Liver (tissue), 9 donors: ENCODE results near the gene BCAS1. TPM values are rescaled to one million over a fixed set of nuclear protein-coding genes. Genes with fewer than 3 reads are reported as not detected.

Source experiments
- DNase-seq: peaks from one replicate; pipeline ENCODE4 v3.0.0-alpha.2; 2017; ENCODE audit warnings: low spot score
- H3K27ac ChIP-seq, 2 donors: one replicate each; pipeline ENCODE4 v1.7.0; 2013; ENCODE audit warnings: inconsistent platforms in 2 of 2, low read length in 2 of 2, control low read depth in 1 of 2, low read depth in 1 of 2, mild to moderate bottlenecking in 1 of 2
- H3K27me3 ChIP-seq, 4 donors: one replicate each; pipeline versions ENCODE4 v1.6.1 to v1.7.0; 2013; ENCODE audit warnings: low read length in 3 of 4, inconsistent platforms in 1 of 4, mild to moderate bottlenecking in 1 of 4, moderate library complexity in 1 of 4; ENCODE audit not compliant: control insufficient read depth in 4 of 4, insufficient read depth in 4 of 4
- H3K36me3 ChIP-seq, 4 donors: one replicate each; pipeline versions ENCODE4 v1.6.1 to v1.7.0; 2013; ENCODE audit warnings: low read length in 3 of 4, mild to moderate bottlenecking in 3 of 4, low read depth in 1 of 4, moderate library complexity in 1 of 4; ENCODE audit not compliant: control insufficient read depth in 4 of 4, insufficient read depth in 3 of 4
- H3K4me1 ChIP-seq, 4 donors: one replicate each; pipeline versions ENCODE4 v1.6.1 to v1.7.0; 2013; ENCODE audit warnings: low read length in 3 of 4, mild to moderate bottlenecking in 3 of 4, moderate library complexity in 1 of 4; ENCODE audit not compliant: control insufficient read depth in 4 of 4, insufficient read depth in 4 of 4
- H3K4me3 ChIP-seq, 3 donors: one replicate each; pipeline versions ENCODE4 v1.6.1 to v1.7.0; 2013; ENCODE audit warnings: low read length in 3 of 3, control low read depth in 1 of 3, low read depth in 1 of 3, mild to moderate bottlenecking in 1 of 3
- H3K9ac ChIP-seq, 2 donors: one replicate each; pipeline ENCODE4 v1.7.0; 2013; ENCODE audit warnings: low read length in 2 of 2, mild to moderate bottlenecking in 2 of 2, moderate library complexity in 2 of 2, control low read depth in 1 of 2, low read depth in 1 of 2
- H3K9me3 ChIP-seq, 4 donors: one replicate each; pipeline versions ENCODE4 v1.6.1 to v1.7.0; 2013; ENCODE audit warnings: low read length in 3 of 4; ENCODE audit not compliant: control insufficient read depth in 4 of 4
- ATF3 ChIP-seq: IDR thresholded peaks from 2 replicates; pipeline ENCODE4 v1.6.1; 2016; ENCODE audit warnings: antibody characterized with exemption
- CTCF ChIP-seq: fragments of 150-350 bp; IDR thresholded peaks from 2 replicates; pipeline ENCODE4 v1.5.1; 2017; ENCODE audit warnings: improper control_type of control experiment, low read depth, low read length; ENCODE audit not compliant: missing input control
- EGR1 ChIP-seq, 2 donors: IDR thresholded peaks; 2 replicates each; pipeline ENCODE4 v1.6.1; 2016 to 2018; ENCODE audit warnings: antibody characterized with exemption in 2 of 2, low read depth in 2 of 2
- FOXA1 ChIP-seq: IDR thresholded peaks from 2 replicates; pipeline ENCODE4 v1.6.1; 2016; ENCODE audit warnings: antibody characterized with exemption
- FOXA2 ChIP-seq: IDR thresholded peaks from 2 replicates; pipeline ENCODE4 v1.6.1; 2016; ENCODE audit warnings: antibody characterized with exemption
- GABPA ChIP-seq, 2 donors: IDR thresholded peaks in 1 of 2; conservative IDR thresholded peaks in 1 of 2; 2 replicates each; pipeline ENCODE4 v1.6.1; 2016; ENCODE audit warnings: antibody characterized with exemption in 2 of 2, mild to moderate bottlenecking in 1 of 2, moderate library complexity in 1 of 2
- HNF4A ChIP-seq, 2 donors: conservative IDR thresholded peaks; 2 replicates each; pipeline ENCODE4 v1.6.1; 2016; ENCODE audit warnings: antibody characterized with exemption in 2 of 2, mild to moderate bottlenecking in 2 of 2
- JUND ChIP-seq, 2 donors: IDR thresholded peaks; 2 replicates each; pipeline ENCODE4 v1.6.1; 2016; ENCODE audit warnings: antibody characterized with exemption in 2 of 2
- MAX ChIP-seq: IDR thresholded peaks from 2 replicates; pipeline ENCODE4 v1.6.1; 2016; ENCODE audit warnings: antibody characterized with exemption
- NR2F2 ChIP-seq: IDR thresholded peaks from 2 replicates; pipeline ENCODE4 v1.6.1; 2016; ENCODE audit warnings: antibody characterized with exemption
- RAD21 ChIP-seq, 2 donors: IDR thresholded peaks; 2 replicates each; pipeline ENCODE4 v1.6.1; 2016; ENCODE audit warnings: antibody characterized with exemption in 2 of 2, mild to moderate bottlenecking in 2 of 2
- REST ChIP-seq: IDR thresholded peaks from 2 replicates; pipeline ENCODE4 v1.6.1; 2016; ENCODE audit warnings: antibody characterized with exemption, mild to moderate bottlenecking
- RXRA ChIP-seq, 2 donors: IDR thresholded peaks; 2 replicates each; pipeline ENCODE4 v1.6.1; 2017 to 2018; ENCODE audit warnings: antibody characterized with exemption in 2 of 2, mild to moderate bottlenecking in 1 of 2
- SP1 ChIP-seq: IDR thresholded peaks from 2 replicates; pipeline ENCODE4 v1.6.1; 2018; ENCODE audit warnings: antibody characterized with exemption, mild to moderate bottlenecking
- TAF1 ChIP-seq: conservative IDR thresholded peaks from 2 replicates; pipeline ENCODE4 v1.6.1; 2016; ENCODE audit warnings: antibody characterized with exemption, mild to moderate bottlenecking
- YY1 ChIP-seq: IDR thresholded peaks from 2 replicates; pipeline ENCODE4 v1.6.1; 2016; ENCODE audit warnings: antibody characterized with exemption, mild to moderate bottlenecking
- ZBTB33 ChIP-seq: IDR thresholded peaks from 2 replicates; pipeline ENCODE4 v1.6.1; 2016; ENCODE audit warnings: antibody characterized with exemption
- WGBS: extraction: QIAGEN DNeasy Blood & Tissue Kit; methylation state at CpG from one replicate; pipeline ENCODE4 v1.1.7; 2013; 5-methylcytosine and 5-hydroxymethylcytosine counted together
- polyA plus RNA-seq, 2 donors: library from polyadenylated mRNA; stranded (reverse) in 1 of 2; unstranded in 1 of 2; fragments of 200-250 nt in 1 of 2; fragments of >200 nt in 1 of 2; fragmentation: Nextera tagmentation in 1 of 2; extraction: Ambion mirVana in 1 of 2; gene quantifications; one replicate each; pipeline versions ENCODE4 v1.2.1 to v1.2.3, GENCODE V29; 2013 to 2015
- total RNA-seq, 2 donors: library from RNA; depleted of rRNA; stranded (reverse); fragments of >200 nt; gene quantifications; one replicate each; pipeline ENCODE4 v1.2.3, GENCODE V29; 2014
- donor health status: healthy.
- donor health status: healthy.
- donor health status: healthy.
- donor health status: healthy.
- donor health status: healthy.

The BCAS1 gene
- total and polyA plus RNA-seq, 4 donors, result under 0.01 to 0.93 (median 0.04) TPM

GRCh38 chr20:54098047-54098446 lies 27.7 kb upstream of the BCAS1 start:
- TF ChIP-seq FOXA2 (no peak), ZBTB33 (no peak), SP1 (no peak), REST (no peak), CTCF (no peak)
- H3K4me3 ChIP-seq, result no peak overlapping the region
- 91% methylated on average over 3 of the region's 3 CpGs for WGBS
- H3K9me3 ChIP-seq, result no peaks in the 10 kb centered on the region
- no peak overlapping the region for H3K27ac ChIP-seq
- no peaks in the 10 kb centered on the region for H3K36me3 ChIP-seq
- H3K9ac ChIP-seq, result no peak overlapping the region
- H3K4me1 ChIP-seq, result peaks cover 0 to 6% (median 5%) of the 10 kb centered on the region in 4 donors
- no peaks in the 10 kb centered on the region for H3K27me3 ChIP-seq
- DNase-seq, result no peak

GRCh38 chr20:54097236-54097529 lies 26.8 kb upstream of the BCAS1 start:
- Histone ChIP-seq H3K36me3 (no peaks in the 10 kb centered on the region), H3K27me3 (no peaks in the 10 kb centered on the region), H3K4me3 (no peak overlapping the region), H3K4me1 (peaks cover 0 to under 1% (median 0%) of the 10 kb centered on the region in 4 donors), H3K27ac (no peak overlapping the region), H3K9me3 (no peaks in the 10 kb centered on the region), H3K9ac (no peak overlapping the region)
- no peak for DNase-seq
- 91% methylated on average over 2 of the region's 2 CpGs for WGBS
- TF ChIP-seq JUND (IDR thresholded peaks at IDR 0.05) (no peak), RXRA (IDR thresholded peaks at IDR 0.05) (no peak), REST (no peak), EGR1 (IDR thresholded peaks at IDR 0.05; ENCODE audit: low read depth in 2 of 2) (no peak), ATF3 (no peak), FOXA2 (no peak), FOXA1 (no peak), YY1 (no peak), TAF1 (no peak), GABPA (IDR thresholded peaks at IDR 0.05 in 1 of 2, conservative IDR thresholded peaks at IDR 0.05 in 1 of 2) (no peak), HNF4A (conservative IDR thresholded peaks at IDR 0.05) (no peak), NR2F2 (no peak), CTCF (no peak), MAX (no peak), ZBTB33 (no peak), RAD21 (IDR thresholded peaks at IDR 0.05) (no peak)
